Measurements from ENCODE around the gene ZNRF3. TPM values are rescaled to one million over a fixed set of nuclear protein-coding genes. Genes with fewer than 3 reads are reported as not detected.

The ZNRF3 gene
- total and polyA plus RNA-seq, 7 donors, result 2.2 to 8.5 (median 4.9) TPM

- Histone ChIP-seq H3K27me3 (ENCODE audit: insufficient read depth in 3 of 3, low read length in 2 of 3) (no peaks in the 10 kb centered on the region), H3K4me1 (peaks cover 33% of the 10 kb centered on the region), H3K4me3 (peak overlapping the region; percentile 8), H3K36me3 (ENCODE audit: insufficient read depth in 1 of 2, low read depth in 1 of 2) (no peaks in the 10 kb centered on the region), H3K27ac (peak overlapping the region; percentile 48), H3K9me3 (no peaks in the 10 kb centered on the region)
- ATAC-seq, result peak; percentile 37 to 70 (median 55)
- 27 to 44% (median 34%) methylated on average over 6 of the region's 6 CpGs for WGBS, 3 donors
- no peak for DNase-seq
- no peak for TF ChIP-seq CTCF (IDR thresholded peaks at IDR 0.05)
- intact Hi-C loops (cut with DNase I), result loop anchor here in 1 of 2 donors (5.0 kb wide), 1 partner anchor 74 kb away; no protein-coding TSS in a partner anchor
Measured at GRCh38 chr22:29078036-29078868, 194.9 kb downstream of the ZNRF3 start.

- no peaks in the 10 kb centered on the region for H3K9me3 ChIP-seq
- no peaks in the 10 kb centered on the region for H3K27me3 ChIP-seq (ENCODE audit: insufficient read depth in 3 of 3, low read length in 2 of 3)
- intact Hi-C loops (cut with DNase I), result loop anchor here in 1 of 2 donors (5.0 kb wide), 1 partner anchor 73 kb away; no protein-coding TSS in a partner anchor
- peaks cover 32% of the 10 kb centered on the region for H3K4me1 ChIP-seq
- peak in 2 of 4 donors; percentile 14 to 17 for ATAC-seq
- no peak for TF ChIP-seq CTCF (IDR thresholded peaks at IDR 0.05)
- peak overlapping the region; percentile 48 for H3K27ac ChIP-seq
- no peak for DNase-seq
- no peaks in the 10 kb centered on the region for H3K36me3 ChIP-seq (ENCODE audit: insufficient read depth in 1 of 2, low read depth in 1 of 2)
- peak overlapping the region; percentile 8 for H3K4me3 ChIP-seq
- WGBS, 3 donors, result 35 to 55% (median 50%) methylated on average over 6 of the region's 6 CpGs
Measured at GRCh38 chr22:29078869-29079207, 195.5 kb downstream of the ZNRF3 start.

GRCh38 chr22:29079218-29079901 lies 196.0 kb downstream of the ZNRF3 start:
- peak in 3 of 4 donors; percentile 33 to 47 (median 34) for ATAC-seq

More at GRCh38 chr22:29079218-29079901, 196.0 kb downstream of the ZNRF3 start:
- Histone ChIP-seq H3K4me3 (no peak overlapping the region), H3K4me1 (peaks cover 27% of the 10 kb centered on the region), H3K27me3 (ENCODE audit: insufficient read depth in 3 of 3, low read length in 2 of 3) (no peaks in the 10 kb centered on the region), H3K27ac (peak overlapping the region; percentile 48), H3K9me3 (no peaks in the 10 kb centered on the region), H3K36me3 (ENCODE audit: insufficient read depth in 1 of 2, low read depth in 1 of 2) (no peaks in the 10 kb centered on the region)
- WGBS, 3 donors, result 49 to 59% (median 50%) methylated on average over 8 of the region's 8 CpGs
- DNase-seq, result no peak
- intact Hi-C loops (cut with DNase I), result loop anchor here in 1 of 2 donors (5.0 kb wide), 1 partner anchor 73 kb away; no protein-coding TSS in a partner anchor
- no peak for TF ChIP-seq CTCF (IDR thresholded peaks at IDR 0.05)
